ELR (cell line): Measurements from ENCODE around the gene FOXA2.
"Not testable (repeated sequence)": the region's sequence is repeated elsewhere in the genome, so short reads cannot be mapped to it uniquely, and the experiment has no call there.

ENCODE experiments used
- DNase-seq: peaks from one replicate; pipeline ENCODE4 v3.0.0-alpha.2; 2015; ENCODE audit warnings: low read depth

FOXA2 gene

GRCh38 chr20:22567944-22568871 is 16.2 kb downstream of the FOXA2 start:
- no peak for DNase-seq

DNA sequence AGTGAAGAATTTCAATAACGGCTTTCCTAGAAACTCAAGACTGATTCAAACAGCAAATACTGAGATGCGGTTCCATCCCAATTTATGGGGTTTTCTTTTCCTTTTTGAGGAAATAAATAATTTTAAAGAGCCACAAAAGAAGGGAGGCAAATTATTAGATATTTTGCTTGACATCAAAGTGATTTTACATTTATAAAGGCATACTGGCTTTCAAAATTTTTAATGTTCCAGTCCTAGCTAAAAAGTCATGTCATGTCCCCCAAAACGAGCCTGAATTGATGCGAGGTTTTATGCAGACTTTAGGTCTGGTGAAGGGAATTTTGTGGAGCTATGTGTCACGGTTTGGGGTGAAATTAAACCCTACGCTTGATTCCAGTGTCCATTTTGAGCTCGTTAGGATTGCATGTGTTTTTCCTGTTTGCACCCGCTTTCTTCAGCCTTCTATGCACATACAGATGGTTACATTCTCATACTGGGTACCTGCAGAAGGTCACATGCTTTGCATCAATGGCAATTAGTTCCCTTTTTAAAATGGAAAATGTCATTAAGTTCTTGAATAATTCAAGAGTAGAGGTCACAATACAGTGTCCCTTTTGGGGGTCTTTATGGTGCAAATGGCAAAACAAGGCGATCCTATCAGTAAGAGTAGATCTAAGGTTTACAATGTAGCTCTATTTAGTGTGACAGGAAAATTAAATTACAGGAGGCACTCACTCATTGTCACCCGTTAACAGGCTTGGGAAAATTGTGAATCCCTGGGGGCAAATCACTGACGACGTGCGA is 17.3 kb downstream of the FOXA2 start:
- DNase-seq, result no peak

- no peak for DNase-seq
Observed at GRCh38 chr20:22563062-22563965, 21.1 kb downstream of the FOXA2 start.

DNA sequence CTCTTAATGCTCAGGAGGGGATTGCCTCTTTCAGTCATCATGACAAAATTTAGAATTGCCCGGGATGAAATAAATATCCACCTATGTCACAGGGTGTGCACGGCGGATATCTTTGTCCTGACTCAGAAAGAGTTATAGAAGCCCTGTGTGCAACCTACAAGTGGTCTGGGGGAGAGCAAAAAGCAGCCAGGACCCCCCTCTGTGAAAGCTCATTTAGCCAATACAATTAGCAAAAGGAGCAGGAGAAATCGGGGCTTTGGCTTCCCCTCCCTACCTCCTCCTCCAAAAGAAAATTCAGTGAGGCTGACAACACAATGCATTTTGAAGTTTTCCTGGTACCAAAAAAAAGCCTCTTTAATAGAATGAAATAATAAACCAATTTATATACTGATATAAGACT is 21.8 kb downstream of the FOXA2 start:
- DNase-seq, result no peak

- no peak for DNase-seq
Observed at GRCh38 chr20:22561965-22562577, 22.3 kb downstream of the FOXA2 start.

- DNase-seq, result no peak
Observed at GRCh38 chr20:22560817-22561216, 23.6 kb downstream of the FOXA2 start.

DNA sequence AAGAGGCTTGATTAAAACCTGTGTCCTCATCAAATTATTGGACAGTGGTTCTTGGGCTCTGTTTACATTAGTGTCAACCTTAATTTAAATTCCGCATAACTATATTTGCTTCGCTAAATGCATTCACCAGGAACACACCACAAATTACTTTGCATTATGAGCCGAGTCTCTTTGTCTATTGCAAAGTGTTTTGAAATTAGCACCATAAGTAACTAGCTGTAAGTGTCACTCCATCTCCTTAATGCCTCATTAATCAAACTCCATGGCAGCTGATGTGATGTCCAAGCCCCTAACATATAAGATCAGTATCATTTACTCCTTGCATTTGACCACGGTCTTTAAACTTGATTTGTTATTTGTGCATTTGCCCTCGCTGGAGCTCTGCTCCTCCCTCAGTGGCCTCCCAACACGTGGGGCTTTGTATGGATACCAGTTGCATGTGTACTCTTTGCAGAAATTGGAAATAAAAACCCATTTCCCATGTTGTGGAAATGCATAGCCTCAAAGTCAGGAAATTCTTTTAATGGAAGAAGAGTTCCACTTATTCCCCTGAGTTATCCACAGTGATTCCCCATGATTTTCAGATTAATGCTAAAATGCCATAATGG is 24.6 kb downstream of the FOXA2 start:
- no peak for DNase-seq

DNA sequence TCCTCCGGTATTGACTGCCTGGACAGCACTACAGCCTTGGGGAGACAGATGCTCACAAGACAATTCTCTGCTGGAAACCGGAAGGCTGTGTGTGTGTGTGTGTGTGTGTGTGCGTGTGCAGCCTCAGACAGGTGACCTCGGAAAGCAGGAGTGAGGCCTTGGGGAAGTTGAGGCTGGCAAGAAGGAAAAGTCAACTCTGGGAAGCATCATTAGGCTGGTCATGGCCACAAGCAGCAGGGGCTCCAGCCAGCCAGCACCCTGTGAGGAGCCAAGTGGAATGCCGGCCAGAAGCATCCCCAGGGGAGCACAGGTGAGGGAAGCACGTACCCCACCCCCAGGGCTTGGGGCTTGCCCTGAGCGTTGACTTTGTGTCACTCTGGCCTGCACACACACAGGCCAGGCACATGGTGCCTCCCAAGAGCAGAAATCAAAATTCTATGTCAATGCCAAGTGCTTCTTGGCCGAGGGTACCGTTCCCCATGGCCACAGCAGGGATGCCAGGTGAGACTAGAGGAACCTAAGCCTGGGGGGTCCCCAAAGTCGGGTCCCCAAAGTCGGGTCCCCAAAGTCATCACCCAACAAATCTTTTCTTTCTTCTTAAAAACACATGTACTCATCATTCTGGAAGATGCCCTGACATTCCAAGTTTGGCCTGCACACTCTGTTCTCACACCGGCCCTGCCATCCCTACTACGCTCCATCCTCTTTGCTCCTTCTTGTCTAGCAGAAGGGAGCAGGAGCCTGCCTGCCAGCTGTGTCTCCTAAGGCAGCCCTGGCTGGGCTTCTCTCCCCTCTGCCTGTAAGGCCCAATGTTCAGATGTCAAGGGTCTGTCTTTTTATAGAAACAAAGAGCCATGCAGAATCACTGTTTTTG is 26.7 kb downstream of the FOXA2 start:
- no peak for DNase-seq

- DNase-seq, result no peak
Observed at GRCh38 chr20:22556565-22557056, 27.8 kb downstream of the FOXA2 start.

DNA sequence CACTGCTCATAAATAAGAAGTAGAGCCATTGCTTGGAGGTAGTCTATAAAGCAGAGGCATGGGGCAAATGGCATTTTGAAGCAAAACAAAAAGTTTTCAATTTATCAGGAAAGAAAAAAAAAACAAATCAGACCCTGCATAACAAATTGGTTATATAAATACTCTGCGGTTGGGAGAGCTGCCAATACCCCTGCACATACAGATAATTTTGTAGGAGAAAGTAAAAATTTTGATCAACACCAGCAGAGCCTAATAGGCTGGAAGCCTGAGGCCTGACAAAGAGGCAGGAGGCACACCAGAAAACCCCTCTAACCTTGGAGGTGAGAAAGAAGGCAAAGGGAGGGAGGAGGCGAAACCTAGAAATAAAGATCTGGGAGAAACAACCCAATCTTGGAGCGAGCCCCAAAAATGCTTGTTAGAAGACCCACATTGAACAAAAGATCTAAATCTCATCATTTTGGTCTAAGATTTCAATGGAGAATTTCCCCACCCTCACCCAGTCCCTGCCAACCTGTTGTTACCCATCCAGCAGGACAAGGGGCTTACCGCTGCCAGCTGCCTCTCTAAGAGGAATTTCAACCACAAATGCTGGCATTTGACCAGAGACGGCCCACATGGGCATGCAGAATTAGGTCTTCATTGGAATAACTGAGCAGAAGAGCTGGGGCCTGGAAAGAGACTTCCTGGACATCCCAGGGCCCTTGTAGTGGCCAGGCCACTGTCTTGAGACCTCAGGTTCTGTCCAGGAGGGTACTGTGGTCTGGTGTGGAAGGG is 28.4 kb downstream of the FOXA2 start:
- DNase-seq, result no peak

GRCh38 chr20:22554391-22554790 is 30.0 kb downstream of the FOXA2 start:
- DNase-seq, result no peak

GRCh38 chr20:22550514-22550913 is 33.9 kb downstream of the FOXA2 start:
- DNase-seq, result not testable (repeated sequence)

DNA sequence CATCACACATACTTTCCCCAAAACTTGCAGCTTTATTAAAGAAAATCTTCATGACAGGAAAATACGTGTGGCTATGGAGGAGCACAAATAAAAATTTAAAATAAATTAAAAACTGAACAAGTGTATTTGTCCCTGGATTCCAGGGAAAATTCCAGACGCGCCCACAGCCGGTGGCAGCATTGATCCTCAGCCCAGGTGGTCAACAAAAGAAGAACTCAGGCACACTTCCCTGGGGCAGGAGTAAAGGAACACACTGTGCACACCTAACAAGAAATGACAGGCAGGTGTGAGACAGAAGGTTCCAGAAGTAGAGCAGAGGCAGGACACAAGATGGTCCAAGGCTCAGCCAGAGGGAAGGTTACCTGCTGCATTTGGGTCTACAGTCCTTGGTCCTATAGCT is 36.3 kb downstream of the FOXA2 start:
- no peak for DNase-seq

DNA sequence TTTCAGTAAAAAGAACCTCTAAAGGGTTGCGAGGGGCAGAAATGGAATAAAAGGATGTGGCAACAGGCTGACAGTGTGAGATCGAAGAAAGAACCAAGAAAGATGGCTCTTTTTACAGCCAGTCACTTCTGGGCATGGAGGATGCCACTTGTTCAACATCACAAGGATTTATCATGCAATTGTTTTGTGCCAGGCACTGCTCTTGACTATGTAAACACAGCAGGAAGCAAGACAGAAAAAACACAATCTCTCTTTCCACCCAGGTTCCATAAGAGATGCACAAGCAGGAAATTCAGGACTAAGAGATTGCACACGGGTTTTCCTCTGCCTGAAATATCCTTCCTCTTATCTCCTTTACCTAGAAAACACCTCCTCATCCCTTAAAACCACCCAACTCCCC is 38.0 kb downstream of the FOXA2 start:
- no peak for DNase-seq

DNA sequence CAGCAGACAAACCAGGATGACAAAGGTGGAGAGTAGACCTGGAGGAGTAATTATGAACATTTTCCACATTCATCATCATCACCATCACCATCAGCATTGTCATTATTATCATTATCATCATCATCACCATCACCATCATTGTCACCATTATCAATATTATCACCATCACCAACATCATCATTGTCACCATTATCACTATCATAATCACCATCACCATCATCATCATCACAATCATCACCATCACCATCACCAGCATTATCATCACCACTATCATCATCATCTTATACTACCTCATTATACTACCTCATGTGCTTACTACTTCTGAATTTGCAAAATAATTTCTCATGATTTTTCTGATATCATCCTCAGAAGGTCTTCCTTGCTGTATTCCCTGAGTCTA is 39.3 kb downstream of the FOXA2 start:
- DNase-seq, result no peak

- no peak for DNase-seq
Observed at GRCh38 chr20:22544462-22544861, 39.9 kb downstream of the FOXA2 start.

DNA sequence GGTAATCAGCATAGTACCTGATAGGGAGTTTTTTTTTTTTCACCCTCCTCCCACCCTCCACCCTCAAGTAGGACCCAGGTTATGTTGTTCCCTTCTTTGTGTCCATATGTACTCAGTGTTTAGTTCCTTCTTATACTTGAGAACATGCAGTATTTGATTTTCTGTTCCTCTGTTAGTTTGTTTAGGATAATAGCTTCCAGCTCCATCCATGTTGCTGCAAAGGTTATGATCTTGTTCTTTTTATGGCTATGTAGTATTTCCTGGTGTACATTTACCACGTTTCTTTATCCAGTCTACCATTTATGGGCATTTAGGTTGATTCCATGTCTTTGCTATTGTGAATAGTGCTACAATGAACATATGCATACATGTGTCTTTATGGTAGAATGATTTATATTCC is 41.9 kb downstream of the FOXA2 start:
- DNase-seq, result no peak

- no peak for DNase-seq
Observed at GRCh38 chr20:22540832-22541231, 43.5 kb downstream of the FOXA2 start.
